Measurements from ENCODE around the gene SPNS2. TPM values are rescaled to one million over a fixed set of nuclear protein-coding genes. Genes with fewer than 3 reads are reported as not detected.

The SPNS2 gene
- polyA plus RNA-seq, 1 donor (not counting 4 experiments of a cell fraction or from before 2014, with no cell fraction given) = 0.10 TPM

DNA sequence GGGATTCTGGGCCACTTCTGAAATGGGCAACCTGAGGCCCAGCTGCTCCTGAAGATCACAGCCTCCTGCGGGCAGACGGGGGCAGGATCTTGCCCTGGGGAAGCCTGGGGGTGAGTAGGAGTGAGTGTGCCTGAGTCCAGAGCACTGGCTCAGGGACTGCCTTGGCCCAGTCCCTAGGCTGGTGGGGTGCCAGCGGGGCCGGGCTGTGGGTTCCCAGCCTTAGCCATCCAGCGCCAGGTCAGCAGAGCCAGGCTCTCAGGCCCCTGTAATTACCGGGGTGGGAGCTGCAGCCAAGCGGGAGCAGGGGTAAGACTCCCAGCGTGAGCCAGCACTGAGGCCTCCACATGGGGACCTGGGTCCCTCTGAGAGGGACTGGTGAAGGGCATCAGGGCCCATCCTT is 8.2 kb downstream of the SPNS2 start:
- H4K20me1 ChIP-seq (ENCODE audit: control insufficient read depth, extremely low read depth, insufficient read depth, low read length) = no peaks in the 10 kb centered on the region
- no peaks in the 10 kb centered on the region for H3K9me3 ChIP-seq (ENCODE audit: control insufficient read depth, low read depth, low read length)
- no peaks in the 10 kb centered on the region for H3K79me2 ChIP-seq (ENCODE audit: control insufficient read depth, insufficient read depth, low read length)
- dilution Hi-C loops (cut with MboI; ENCODE audit: extremely low pct_ligation_motif_present, low sequenced_read_pairs) = no loop called here
- H3K36me3 ChIP-seq (ENCODE audit: control insufficient read depth in 2 of 2, extremely low read depth in 1 of 2, insufficient read depth in 2 of 2, low read length in 2 of 2) = no peaks in the 10 kb centered on the region
- TF ChIP-seq, protein P1, sequence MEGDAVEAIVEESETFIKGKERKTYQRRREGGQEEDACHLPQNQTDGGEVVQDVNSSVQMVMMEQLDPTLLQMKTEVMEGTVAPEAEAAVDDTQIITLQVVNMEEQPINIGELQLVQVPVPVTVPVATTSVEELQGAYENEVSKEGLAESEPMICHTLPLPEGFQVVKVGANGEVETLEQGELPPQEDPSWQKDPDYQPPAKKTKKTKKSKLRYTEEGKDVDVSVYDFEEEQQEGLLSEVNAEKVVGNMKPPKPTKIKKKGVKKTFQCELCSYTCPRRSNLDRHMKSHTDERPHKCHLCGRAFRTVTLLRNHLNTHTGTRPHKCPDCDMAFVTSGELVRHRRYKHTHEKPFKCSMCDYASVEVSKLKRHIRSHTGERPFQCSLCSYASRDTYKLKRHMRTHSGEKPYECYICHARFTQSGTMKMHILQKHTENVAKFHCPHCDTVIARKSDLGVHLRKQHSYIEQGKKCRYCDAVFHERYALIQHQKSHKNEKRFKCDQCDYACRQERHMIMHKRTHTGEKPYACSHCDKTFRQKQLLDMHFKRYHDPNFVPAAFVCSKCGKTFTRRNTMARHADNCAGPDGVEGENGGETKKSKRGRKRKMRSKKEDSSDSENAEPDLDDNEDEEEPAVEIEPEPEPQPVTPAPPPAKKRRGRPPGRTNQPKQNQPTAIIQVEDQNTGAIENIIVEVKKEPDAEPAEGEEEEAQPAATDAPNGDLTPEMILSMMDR (optimal IDR thresholded peaks at IDR 0.05 in 1 of 3, IDR thresholded peaks at IDR 0.05 in 1 of 3, conservative IDR thresholded peaks at IDR 0.05 in 1 of 3; ENCODE audit: extremely low read depth in 1 of 3, insufficient read depth in 2 of 3, low read length in 3 of 3) = no peak
- no peak for TF ChIP-seq EZH2 (IDR thresholded peaks at IDR 0.05; ENCODE audit: low read length)
- peaks cover 30% of the 10 kb centered on the region for H3K27me3 ChIP-seq (ENCODE audit: control insufficient read depth, extremely low read depth, insufficient read depth, low read length)
- H3K4me2 ChIP-seq (ENCODE audit: control insufficient read depth, extremely low read depth, insufficient read depth, low read depth, low read length) = no peak overlapping the region
- no peak overlapping the region for H3K27ac ChIP-seq (ENCODE audit: control insufficient read depth, insufficient read depth, low read length)
- DNase-seq (ENCODE audit: low read depth, low spot score) (no peak), FAIRE-seq (no peak)
- H3K4me1 ChIP-seq (ENCODE audit: control insufficient read depth, extremely low read depth, insufficient read depth, low read length) = no peaks in the 10 kb centered on the region
- no peak overlapping the region for H3K4me3 ChIP-seq (ENCODE audit: control insufficient read depth in 2 of 3, extremely low read depth in 1 of 3, insufficient read depth in 2 of 3, low read depth in 1 of 3, low read length in 3 of 3)
- H2AFZ ChIP-seq (ENCODE audit: control insufficient read depth, low read length) = no peak overlapping the region
- H3K9me1 ChIP-seq (ENCODE audit: control insufficient read depth, extremely low read depth, insufficient read depth, low read length) = no peaks in the 10 kb centered on the region
- H3K9ac ChIP-seq (ENCODE audit: control insufficient read depth, extremely low read depth, insufficient read depth, low read length) = no peak overlapping the region

DNA sequence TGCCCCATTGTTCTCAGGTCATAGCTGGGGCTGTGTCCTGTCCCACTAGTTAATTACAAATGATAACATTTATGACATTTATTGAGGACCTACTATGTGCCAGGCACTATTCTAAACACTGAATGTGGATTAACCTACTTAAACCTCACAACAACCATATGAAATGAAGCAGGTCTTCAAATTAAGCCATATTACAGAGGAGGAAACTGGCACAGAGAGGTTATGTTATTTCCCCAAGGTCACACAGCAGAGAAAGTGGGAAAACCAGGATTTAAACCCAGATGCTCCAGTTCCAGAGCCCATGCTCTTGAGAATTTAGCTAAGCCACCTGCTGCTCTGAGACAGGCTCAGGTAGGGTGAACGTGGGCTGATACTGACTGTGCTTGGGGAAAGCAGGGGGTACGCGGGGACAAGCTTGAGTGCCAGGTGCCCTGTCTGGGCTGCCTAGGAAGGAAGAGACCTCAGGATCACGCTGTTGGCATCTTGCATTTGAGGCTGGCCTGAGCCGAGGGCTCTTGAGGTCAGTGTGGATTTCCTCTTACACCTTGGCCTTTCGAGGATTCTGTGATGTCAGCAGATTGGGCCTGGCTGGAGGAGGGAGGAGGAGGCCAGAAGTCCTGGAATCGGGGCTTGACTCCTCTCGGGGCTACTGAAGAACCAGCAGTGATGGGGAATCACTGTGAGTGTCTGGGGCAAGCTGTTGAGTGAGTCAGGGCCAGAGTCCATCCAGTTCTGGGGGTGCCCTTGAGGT is 8.9 kb downstream of the SPNS2 start:
- H3K4me2 ChIP-seq (ENCODE audit: control insufficient read depth, extremely low read depth, insufficient read depth, low read depth, low read length) = no peak overlapping the region
- H3K9me1 ChIP-seq (ENCODE audit: control insufficient read depth, extremely low read depth, insufficient read depth, low read length) = no peaks in the 10 kb centered on the region
- DNase-seq (ENCODE audit: low read depth, low spot score) (no peak), FAIRE-seq (no peak)
- no peaks in the 10 kb centered on the region for H4K20me1 ChIP-seq (ENCODE audit: control insufficient read depth, extremely low read depth, insufficient read depth, low read length)
- dilution Hi-C loops (cut with MboI; ENCODE audit: extremely low pct_ligation_motif_present, low sequenced_read_pairs) = no loop called here
- TF ChIP-seq, protein P1 (optimal IDR thresholded peaks at IDR 0.05 in 1 of 3, IDR thresholded peaks at IDR 0.05 in 1 of 3, conservative IDR thresholded peaks at IDR 0.05 in 1 of 3; ENCODE audit: extremely low read depth in 1 of 3, insufficient read depth in 2 of 3, low read length in 3 of 3) = no peak
- TF ChIP-seq EZH2 (IDR thresholded peaks at IDR 0.05; ENCODE audit: low read length) = no peak
- H3K79me2 ChIP-seq (ENCODE audit: control insufficient read depth, insufficient read depth, low read length) = no peaks in the 10 kb centered on the region
- no peaks in the 10 kb centered on the region for H3K4me1 ChIP-seq (ENCODE audit: control insufficient read depth, extremely low read depth, insufficient read depth, low read length)
- H3K36me3 ChIP-seq (ENCODE audit: control insufficient read depth in 2 of 2, extremely low read depth in 1 of 2, insufficient read depth in 2 of 2, low read length in 2 of 2) = no peaks in the 10 kb centered on the region
- no peak overlapping the region for H2AFZ ChIP-seq (ENCODE audit: control insufficient read depth, low read length)
- H3K9ac ChIP-seq (ENCODE audit: control insufficient read depth, extremely low read depth, insufficient read depth, low read length) = no peak overlapping the region
- peaks cover 30% of the 10 kb centered on the region for H3K27me3 ChIP-seq (ENCODE audit: control insufficient read depth, extremely low read depth, insufficient read depth, low read length)
- no peak overlapping the region for H3K4me3 ChIP-seq (ENCODE audit: control insufficient read depth in 2 of 3, extremely low read depth in 1 of 3, insufficient read depth in 2 of 3, low read depth in 1 of 3, low read length in 3 of 3)
- H3K9me3 ChIP-seq (ENCODE audit: control insufficient read depth, low read depth, low read length) = no peaks in the 10 kb centered on the region
- no peak overlapping the region for H3K27ac ChIP-seq (ENCODE audit: control insufficient read depth, insufficient read depth, low read length)
